ENCODE results near the gene SLC5A11.

Gene SLC5A11

DNA sequence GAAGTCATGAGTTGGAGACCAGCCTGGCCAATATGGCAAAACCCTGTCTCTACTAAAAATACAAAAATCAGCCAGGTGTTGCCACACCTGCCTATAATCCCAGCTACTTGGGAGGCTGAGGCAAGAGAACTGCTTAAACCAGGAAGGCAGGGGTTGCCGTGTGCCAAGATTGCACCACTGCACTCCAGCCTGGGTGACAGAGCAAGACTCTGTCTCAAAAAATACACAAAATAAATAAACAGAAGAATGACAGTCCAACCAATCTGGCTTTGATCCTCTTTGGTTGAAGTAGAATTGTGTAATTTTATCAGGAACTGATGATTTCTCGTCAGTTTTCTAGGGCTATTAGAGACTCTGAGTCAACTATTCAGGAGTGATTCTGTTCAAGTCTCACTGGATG is 79.4 kb downstream of the SLC5A11 start:
- no peak for DNase-seq

DNA sequence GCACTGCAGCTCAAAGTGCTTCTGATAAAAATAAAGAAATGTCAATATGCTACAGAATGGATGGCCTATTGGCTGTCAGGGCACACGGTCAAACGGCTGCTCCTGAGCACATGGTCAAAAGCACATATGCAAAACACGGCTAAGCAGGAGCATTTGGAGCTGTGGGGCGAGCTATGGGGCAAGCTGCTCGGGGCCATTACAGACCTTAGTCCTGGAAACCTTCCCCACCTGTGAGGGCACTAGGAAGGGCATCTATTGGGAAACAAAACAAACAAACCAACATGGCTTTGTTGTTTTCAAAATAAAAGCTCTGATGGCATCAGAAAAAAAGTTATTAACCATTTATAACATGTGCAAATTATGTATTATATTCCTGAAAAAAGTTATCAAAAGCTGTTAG is 83.6 kb downstream of the SLC5A11 start:
- no peak for DNase-seq

DNA sequence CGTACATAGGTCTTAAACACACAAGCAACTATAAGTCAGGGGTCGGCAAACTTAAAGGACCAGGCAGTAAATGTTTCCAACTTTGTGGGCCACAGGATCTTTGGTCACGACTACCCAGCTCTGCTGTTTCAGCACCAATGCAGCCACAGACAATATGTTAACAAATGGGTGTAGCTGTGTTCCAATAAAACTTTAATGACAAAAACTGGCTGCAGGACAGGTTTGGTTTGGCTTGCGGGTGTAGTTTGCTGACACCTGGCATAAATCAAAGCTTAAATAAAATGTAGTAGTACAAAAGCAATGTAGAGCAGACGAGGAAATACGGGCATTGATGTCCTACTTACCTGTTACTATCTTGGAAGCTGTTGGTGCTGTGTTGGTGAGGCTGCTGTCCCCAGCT is 84.7 kb downstream of the SLC5A11 start:
- DNase-seq, result no peak

DNA sequence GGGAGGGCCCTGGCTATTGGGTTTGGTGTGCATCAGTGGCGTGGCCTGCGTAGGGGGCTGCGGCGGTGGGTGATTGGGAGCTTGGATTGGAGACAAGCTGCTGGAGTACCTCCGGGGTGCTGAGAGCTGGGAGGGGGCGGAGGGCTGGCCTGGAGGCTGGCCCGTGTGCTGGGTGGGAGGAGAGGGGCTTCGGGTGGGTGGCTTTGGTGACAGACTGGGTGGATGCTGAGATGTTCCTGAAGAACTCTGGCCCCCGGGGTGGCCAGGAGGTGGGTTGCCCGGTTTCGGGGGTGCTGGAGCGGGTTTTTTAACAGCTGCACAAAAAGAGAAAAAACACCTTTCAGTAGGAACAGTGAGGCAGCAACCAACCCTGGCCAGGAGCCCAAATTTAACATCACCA is 85.3 kb downstream of the SLC5A11 start:
- no peak for DNase-seq

DNA sequence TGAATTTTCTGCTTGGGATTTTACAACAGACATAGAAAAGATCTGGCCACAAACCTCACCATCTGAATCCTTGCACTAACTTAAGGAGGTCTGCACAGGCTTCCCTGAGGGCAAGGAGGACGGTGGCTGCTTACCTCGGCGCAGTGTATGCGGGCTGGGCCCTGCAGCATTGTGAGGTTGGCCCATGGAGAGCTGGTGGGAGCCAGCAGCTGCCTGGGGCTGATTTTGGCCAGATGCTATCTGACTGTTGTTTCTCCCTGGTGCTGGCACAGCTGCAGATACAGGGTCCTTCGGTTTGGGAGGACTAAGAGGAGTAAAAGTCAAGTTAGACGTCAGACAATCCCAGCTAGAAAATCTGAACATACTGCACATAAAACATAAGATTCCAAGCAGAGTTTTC is 89.6 kb downstream of the SLC5A11 start:
- DNase-seq, result no peak

DNA sequence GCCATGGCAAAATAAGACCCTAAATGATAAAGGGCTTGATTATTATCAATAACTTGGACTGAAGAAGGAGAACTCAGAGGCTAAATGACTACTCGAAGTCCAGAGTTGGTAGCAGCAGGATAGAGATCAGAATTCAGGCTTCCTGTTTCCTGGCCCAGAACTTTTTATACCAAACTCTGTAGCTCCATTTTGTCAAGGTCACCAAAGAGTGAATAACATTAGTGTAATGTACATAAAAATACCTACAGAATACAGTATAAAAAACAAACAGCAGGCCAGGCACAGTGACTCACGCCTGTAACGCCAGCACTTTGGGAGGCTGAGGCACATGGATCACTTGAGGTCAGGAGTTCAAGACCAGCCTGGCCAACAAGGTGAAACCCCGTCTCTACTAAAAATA is 90.4 kb downstream of the SLC5A11 start:
- DNase-seq, result no peak

DNA sequence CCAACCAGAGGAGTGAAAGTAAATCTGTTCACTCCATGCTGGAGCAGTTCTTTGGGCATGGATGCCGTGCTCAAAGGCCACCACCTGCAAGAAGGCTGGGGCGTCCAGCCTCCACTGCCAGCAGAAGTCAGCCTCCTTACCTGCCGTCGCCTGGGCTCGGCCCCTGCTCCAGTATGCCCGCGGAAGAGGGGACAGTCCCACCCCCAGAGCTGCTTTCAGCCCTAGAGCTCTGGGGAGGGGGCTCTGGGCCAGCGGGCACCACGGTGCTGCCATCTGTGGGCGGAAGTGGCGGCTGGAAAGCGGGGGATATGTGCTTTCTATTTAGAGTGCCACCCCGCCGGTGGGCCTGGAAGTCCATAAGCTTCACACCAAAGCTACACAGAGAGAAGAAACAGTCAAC is 93.5 kb downstream of the SLC5A11 start:
- DNase-seq, result no peak

DNA sequence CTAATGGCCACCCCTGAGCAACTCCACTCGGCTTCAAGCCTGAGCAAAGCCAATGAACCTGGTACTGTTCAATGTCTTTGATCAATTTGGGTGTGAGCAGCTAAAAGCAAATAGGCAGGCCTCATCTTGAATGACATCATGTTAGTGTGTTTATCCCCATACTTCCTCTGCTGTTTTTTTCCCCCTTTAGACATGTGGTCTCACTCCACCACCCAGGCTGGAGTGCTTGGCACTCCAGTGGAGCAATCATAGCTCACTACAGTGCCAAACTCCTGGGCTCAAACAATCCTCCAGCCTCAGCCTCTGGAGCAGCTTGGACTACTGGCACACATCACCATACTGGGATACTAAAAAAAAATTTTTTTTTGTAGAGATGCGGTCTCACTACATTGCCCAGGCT is 94.0 kb downstream of the SLC5A11 start:
- DNase-seq, result no peak

DNA sequence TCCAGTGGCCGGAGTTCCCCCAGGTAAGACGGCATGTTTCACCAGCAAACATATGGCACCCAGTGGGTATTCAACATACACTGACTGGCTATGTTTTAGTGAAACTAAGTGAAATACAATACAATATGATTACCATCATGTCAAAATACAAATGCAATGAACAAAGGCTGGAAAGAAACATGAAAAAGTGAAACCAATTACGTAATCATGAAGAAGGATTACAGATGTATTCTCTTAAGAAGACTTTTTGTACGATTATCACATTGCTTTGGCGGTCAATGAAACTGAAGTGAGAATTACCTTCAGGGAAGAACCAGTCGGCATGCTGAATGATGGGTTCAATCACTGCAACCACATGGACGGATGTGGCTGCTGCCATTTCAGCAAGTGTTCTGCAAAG is 97.7 kb downstream of the SLC5A11 start:
- DNase-seq, result no peak

DNA sequence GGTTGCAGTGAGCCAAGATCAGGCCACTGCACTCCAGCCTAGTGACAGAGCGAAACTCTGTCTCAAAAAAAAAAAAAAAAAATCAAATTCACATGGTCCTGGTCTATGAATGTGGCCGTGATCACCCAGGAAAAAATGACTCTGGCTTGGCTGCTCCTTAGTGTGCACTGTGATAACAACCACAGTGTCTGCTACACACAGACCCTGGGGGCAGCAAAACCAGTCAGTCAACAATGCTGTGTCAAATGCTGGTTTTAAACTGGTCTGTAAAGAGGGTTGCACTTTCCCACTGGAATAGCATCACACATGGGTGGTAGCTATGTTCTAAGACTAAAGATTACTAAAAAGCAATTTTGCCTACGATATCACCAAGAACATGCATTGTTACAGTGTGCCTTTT is 98.4 kb downstream of the SLC5A11 start:
- DNase-seq, result no peak

DNA sequence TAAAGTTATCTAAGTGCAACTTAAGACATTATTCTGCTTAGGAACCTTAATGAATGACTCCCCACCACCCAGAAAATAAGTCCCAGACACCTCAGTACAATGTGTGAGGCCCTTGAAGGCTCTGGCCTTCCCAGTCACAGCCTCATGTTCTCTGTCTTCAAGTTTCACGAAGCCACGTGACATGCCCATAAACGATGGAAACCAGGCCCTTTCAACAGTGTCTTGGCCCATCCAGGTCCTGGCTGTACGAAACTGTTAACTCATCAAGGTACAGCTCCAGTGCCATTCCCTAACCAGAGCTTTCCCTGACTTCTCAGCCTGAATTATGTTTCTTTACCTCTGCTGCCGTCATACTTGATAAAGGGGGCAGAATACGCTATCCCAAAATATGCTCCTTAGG is 100.4 kb downstream of the SLC5A11 start:
- no peak for DNase-seq

DNA sequence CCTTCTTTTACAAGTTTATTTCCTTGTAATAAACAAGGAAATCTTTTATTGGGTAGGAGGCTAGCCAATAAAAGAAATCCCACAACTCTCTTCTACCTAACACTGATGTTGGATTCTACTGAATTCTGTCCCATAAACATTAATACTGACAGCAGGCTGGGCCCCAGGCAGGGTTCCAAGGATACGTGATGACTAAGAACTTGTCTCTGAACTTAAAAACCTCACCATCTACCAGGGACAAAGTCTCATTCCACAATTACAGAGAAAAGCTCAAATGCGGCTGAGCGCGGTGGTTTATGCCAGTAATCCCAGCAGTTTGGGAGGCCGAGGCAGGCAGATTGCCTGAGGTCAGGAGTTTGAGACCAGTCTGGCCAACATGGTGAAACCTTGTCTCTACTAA is 104.5 kb downstream of the SLC5A11 start:
- DNase-seq, result no peak

DNA sequence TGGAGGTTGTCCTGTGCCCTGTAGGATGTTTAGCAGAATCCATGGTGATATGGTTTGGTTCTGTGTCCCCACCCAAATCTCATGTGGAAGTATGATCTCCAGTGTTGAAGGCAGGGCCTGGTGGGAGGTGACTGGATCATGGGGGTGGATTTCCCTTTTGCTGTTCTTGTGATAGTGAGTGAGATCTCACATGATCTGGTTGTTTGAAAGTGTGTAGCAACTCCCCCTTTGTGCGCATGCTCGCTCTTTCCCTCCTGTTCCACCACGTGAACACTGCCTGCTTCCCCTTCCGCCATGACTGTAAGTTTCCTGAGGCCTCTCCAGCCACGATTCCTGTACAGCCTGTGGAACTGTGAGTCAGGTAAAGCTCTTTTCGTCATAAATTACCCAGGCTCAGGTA is 107.5 kb downstream of the SLC5A11 start:
- no peak for DNase-seq

DNA sequence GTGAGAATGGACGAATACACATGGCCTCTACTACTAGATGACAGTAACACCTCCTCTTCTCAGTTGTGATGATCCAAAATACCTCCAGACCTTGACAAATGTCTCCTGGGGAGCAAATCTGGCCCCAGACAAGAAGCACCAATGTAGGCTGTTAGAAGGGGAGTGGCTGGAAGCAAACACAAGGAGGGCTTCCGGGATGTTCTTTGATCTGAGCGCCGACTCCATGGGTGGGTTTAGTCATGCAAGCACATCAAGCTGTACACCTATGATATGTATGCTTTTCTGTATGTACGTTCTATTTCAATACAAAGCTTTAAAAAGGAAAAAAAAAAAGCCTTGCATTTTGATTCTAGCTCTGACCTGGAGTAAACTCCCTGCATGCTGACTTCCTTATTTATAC is 108.0 kb downstream of the SLC5A11 start:
- no peak for DNase-seq

DNA sequence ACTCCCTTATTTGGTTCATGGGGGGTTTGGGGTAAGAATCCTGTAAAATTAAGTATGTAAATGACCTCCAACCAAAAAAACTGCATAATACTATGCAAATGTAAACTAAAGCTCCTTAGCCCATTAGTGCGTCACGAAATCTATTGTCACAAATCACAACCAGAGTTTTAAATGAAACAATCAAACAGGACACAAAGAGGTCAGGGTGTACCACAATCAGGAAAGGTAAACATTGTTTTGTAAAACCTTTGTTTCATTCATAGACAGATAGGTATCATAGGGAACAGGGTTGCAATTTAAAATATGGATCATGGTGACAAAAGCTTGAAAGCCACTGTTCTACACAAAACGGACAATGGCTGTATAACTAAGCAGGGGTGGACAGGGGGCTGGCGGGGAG is 108.4 kb downstream of the SLC5A11 start:
- DNase-seq, result no peak

DNA sequence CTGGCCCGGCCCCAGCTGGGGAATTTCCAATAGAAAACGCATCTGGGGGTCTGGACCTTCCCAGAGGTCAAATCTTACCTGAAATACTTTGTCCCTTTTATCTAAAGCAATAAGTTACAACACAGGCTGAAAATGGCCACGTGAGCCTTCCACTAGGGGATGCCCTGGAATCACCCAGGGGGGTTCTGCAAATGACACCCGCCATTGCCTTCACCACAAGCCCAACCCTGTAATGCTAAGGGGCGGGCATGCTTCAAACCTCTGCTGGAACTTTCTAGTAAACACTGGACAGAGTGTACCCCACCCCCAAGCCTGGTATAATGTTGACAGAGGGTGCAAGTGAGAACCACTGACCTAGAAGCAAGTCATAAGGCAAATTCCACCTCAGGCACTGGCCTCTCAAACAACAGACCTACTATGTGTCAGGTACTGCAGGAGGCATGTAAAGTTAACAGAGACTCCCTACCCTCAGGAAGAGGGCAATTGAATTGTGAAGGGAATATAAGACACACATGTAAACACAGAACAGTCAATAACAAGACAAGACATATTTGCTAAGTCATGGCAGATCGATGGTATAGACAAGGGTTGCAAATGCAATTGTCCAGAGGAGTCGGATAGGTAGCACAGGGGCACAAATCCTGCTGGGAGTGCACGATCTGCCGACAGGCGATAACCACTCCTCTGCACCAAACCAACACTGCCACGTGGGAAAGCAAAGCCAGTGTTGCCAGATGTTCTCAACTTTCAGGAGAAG is 110.4 kb downstream of the SLC5A11 start:
- DNase-seq, result no peak

DNA sequence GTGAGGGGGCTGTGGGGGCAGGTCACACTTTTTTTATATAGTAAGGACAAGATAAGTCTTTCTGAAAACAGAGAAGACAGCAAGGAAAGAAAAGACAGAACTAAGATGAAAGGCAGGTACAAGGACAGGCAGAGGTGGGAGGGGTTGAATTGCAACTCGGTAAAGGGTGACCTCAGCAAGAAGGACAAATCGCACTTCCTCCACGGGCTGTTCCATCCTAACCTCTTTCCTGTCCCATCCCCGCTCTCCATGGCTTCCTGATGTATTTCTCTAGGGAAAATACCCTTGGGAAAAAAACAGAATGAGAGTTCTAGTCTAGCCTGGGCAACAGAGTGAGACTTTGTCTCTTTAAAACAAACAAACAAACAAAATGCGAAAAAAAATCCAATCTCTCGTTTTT is 112.1 kb downstream of the SLC5A11 start:
- no peak for DNase-seq

All from activated CD4-positive, alpha-beta T cell treated with anti-CD3 and anti-CD28 coated beads, Interleukin-2, amount 50 U/mL, for 4 hours (primary cell).